K562 (cell line): ENCODE measurements around the gene DAO.

ENCODE experiments used
- CTCF ChIP-seq, 3 experiments: IDR thresholded peaks in 2 of 3; conservative IDR thresholded peaks in 1 of 3; 2 replicates each; pipeline ENCODE4 v1.5.1; 2011 to 2012; ENCODE audit warnings: low read length in 3 of 3, mild to moderate bottlenecking in 3 of 3, control low read depth in 2 of 3, improper control_type of control experiment in 1 of 3, inconsistent platforms in 1 of 3, low read depth in 1 of 3, mixed read lengths in 1 of 3, moderate library complexity in 1 of 3; ENCODE audit not compliant: insufficient read depth in 2 of 3
- DNMT1 ChIP-seq: fragments of 450-650 bp; IDR thresholded peaks from 2 replicates; pipeline ENCODE4 v1.6.1; 2016; ENCODE audit warnings: antibody characterized with exemption, mild to moderate bottlenecking
- E2F1 ChIP-seq: sonication (generic); formaldehyde crosslinking; IDR thresholded peaks from 2 replicates; pipeline ENCODE4 v1.8.1; 2023; ENCODE audit warnings: mild to moderate bottlenecking, missing genetic modification reagents, moderate library complexity
- ETS1 ChIP-seq: conservative IDR thresholded peaks from 2 replicates; pipeline ENCODE4 v1.6.1; 2011; ENCODE audit warnings: low read depth, mild to moderate bottlenecking, low read length; ENCODE audit not compliant: control insufficient read depth
- HDAC2 ChIP-seq: fragments of 450-650 bp; IDR thresholded peaks from 2 replicates; pipeline ENCODE4 v1.6.1; 2016; ENCODE audit warnings: mild to moderate bottlenecking
- PATZ1 ChIP-seq: fragments of 250-450 bp; sonication (Bioruptor Pico); IDR thresholded peaks from 2 replicates; pipeline ENCODE4 v1.5.0; 2020; ENCODE audit warnings: mild to moderate bottlenecking, borderline replicate concordance
- SMC3 ChIP-seq: conservative IDR thresholded peaks from 2 replicates; pipeline ENCODE4 v1.6.1; 2011; ENCODE audit warnings: low read depth, low read length, improper control_type of control experiment; ENCODE audit not compliant: insufficient read depth
- SRF ChIP-seq, 2 experiments: fragments of 250-450, 450-650 bp in 1 of 2; sonication (Bioruptor Pico) in 1 of 2; sonication (generic) in 1 of 2; formaldehyde crosslinking; IDR thresholded peaks; 2 replicates each; pipeline versions ENCODE4 v1.5.0 to v1.5.1; 2020 to 2022; ENCODE audit warnings: mild to moderate bottlenecking in 1 of 2, missing genetic modification reagents in 1 of 2
- ZNF133 ChIP-seq: fragments of 250-450 bp; sonication (Bioruptor Pico); IDR thresholded peaks from 2 replicates; pipeline ENCODE4 v1.4.0; 2020; ENCODE audit warnings: mild to moderate bottlenecking
- ZNF282 ChIP-seq: sonication (generic); formaldehyde crosslinking; IDR thresholded peaks from 2 replicates; pipeline ENCODE4 v1.8.1; 2023; ENCODE audit warnings: missing genetic modification reagents
- ZNF384 ChIP-seq: IDR thresholded peaks from 2 replicates; pipeline ENCODE4 v1.6.1; 2012; ENCODE audit warnings: low read depth, low read length, improper control_type of control experiment

GRCh38 chr12:108911915-108912314 lies 32.0 kb downstream of the DAO start:
- TF ChIP-seq ZNF133 (no peak), DNMT1 (no peak), SRF (CRISPR knock-in tag; IDR thresholded peaks at IDR 0.05) (no peak), ETS1 (no peak), PATZ1 (CRISPR knock-in tag) (no peak), ZNF384 (no peak), HDAC2 (no peak), CTCF (IDR thresholded peaks at IDR 0.05 in 2 of 3, conservative IDR thresholded peaks at IDR 0.05 in 1 of 3; ENCODE audit: insufficient read depth in 2 of 3, low read depth in 1 of 3, low read length in 3 of 3) (no peak), ZNF282 (CRISPR knock-in tag) (no peak), SMC3 (no peak), E2F1 (no peak)
